ENCODE data around the gene TMEM205.

Gene TMEM205

DNA sequence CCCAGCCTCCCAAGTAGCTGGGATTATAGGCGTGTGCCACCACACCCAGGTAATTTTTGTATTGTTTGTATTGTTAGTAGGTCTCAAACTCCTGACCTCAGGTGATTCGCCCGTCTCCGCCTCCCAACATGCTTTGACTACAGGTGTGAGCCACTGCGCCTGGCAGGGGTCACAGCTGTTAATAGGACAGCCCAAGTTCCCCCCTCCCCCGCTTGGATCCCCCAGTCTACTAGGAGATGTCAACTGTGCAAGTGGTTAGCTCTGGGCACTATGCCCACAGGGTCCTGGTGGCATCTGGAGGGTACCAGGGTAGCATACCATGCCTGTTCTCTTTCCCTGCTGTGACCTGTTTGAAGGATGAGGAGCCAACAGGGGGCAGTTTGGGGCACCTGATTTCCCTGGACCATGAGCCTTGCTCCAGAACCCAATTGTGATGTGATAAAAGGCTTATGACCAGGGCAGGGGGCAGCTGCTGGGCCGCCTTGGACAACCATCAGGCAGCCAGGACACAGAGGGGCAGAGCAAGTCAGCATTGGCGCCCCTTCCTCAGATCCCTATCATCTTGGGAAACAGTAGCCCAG lies 50.3 kb downstream of the TMEM205 start, which contains the start of gene TSPAN16:
TSPAN16 (plus strand) TSS at position 496 of the 581 bp plus-strand sequence. CDS start 138 bp downstream, outside the sequence.
- DNase-seq = no peak

DNA sequence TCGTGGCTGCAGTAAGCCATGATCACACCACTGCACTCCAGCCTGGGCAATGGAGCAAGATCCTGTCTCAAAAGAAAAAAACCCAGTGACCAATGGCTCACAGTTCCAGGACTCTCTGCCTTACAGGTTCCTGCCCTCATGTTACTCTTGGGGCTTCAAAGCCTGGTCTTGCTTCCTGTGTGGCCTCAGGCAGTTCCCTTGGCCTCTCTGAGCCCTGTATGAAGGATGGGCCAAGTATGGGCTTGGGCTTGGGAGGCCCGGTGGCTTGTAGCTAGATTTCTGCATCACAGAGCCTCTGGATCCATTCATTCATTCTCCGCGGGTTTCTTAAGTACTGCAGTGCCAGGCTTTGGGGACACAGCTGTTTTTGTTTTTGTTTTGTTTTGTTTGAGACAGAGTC lies 50.9 kb downstream of the TMEM205 start:
- no peak for DNase-seq

DNA sequence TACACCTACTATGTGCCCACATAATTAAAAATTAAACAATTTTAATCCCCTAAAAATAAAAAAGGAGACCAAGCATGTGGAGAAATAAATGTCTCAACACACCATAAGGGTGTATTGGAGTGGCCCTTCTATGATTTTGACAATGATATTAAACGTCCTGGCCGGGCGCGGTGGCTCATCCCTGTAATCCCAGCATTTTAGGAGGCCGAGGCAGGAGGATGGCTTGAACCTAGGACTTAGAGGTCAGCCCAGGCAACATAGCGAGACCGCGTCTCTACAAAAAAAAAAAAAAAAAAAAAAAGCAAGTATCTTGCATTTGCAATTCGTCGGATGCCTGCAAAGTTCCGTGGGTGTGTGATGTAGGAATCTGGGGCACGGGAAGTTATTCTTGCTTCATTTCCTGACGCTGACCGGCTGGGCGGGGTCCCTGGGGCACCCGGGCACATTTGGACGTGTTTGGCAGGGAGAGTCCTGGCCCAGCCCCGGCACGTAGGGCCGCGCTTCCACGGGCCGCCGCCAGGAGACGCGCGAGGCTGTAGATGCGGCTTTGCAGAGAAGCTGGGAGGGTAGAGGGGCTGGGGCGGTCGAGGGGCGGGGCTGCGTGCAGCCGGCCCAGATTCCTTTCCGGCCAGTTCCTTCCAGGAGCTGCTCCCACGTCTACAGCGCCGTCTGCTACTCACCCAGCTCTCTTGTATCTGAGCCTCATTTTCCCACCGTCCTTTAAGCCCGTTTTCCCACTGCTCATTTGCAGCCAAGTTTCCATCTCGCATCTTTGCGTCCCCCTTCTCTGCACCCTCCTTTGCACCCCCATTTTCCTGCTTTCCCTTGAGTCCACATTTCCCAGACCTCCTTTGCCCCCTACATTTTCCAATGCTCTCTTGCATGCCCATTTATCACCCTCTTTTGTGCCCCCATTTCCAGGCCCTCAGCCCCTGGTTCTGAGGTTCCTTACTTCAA lies 52.4 kb downstream of the TMEM205 start:
- DNase-seq = peak; percentile 97
